ENCODE measurements around the gene HIPK2.
"Not testable (repeated sequence)": the region's sequence is repeated elsewhere in the genome, so short reads cannot be mapped to it uniquely, and the experiment has no call there.

HIPK2 gene

GRCh38 chr7:139673230-139673629 lies 104.6 kb downstream of the HIPK2 start:
- no peak for DNase-seq (ENCODE audit: low read depth)

GRCh38 chr7:139671967-139672366 lies 105.8 kb downstream of the HIPK2 start:
- DNase-seq (ENCODE audit: low read depth), result no peak

- not testable (repeated sequence) for DNase-seq (ENCODE audit: low read depth)
Observed at GRCh38 chr7:139670662-139671061, 107.1 kb downstream of the HIPK2 start.

- DNase-seq (ENCODE audit: low read depth), result no peak
Observed at GRCh38 chr7:139669106-139670061, 108.4 kb downstream of the HIPK2 start.

GRCh38 chr7:139667377-139667776 lies 110.4 kb downstream of the HIPK2 start:
- no peak for DNase-seq (ENCODE audit: low read depth)

GRCh38 chr7:139666501-139666900 lies 111.3 kb downstream of the HIPK2 start:
- DNase-seq (ENCODE audit: low read depth), result no peak

- DNase-seq (ENCODE audit: low read depth), result no peak
Observed at GRCh38 chr7:139664434-139664833, 113.4 kb downstream of the HIPK2 start.

GRCh38 chr7:139663608-139664177 lies 114.1 kb downstream of the HIPK2 start:
- DNase-seq (ENCODE audit: low read depth), result no peak

- DNase-seq (ENCODE audit: low read depth), result no peak
Observed at GRCh38 chr7:139661903-139662302, 115.9 kb downstream of the HIPK2 start.

- DNase-seq (ENCODE audit: low read depth), result no peak
Observed at GRCh38 chr7:139661043-139661440, 116.8 kb downstream of the HIPK2 start.

- no peak for DNase-seq (ENCODE audit: low read depth)
Observed at GRCh38 chr7:139660317-139661042, 117.3 kb downstream of the HIPK2 start.

GRCh38 chr7:139659922-139660316 lies 117.9 kb downstream of the HIPK2 start:
- DNase-seq (ENCODE audit: low read depth), result no peak

- DNase-seq (ENCODE audit: low read depth), result no peak
Observed at GRCh38 chr7:139658908-139659675, 118.7 kb downstream of the HIPK2 start.

GRCh38 chr7:139658296-139658695 lies 119.5 kb downstream of the HIPK2 start:
- no peak for DNase-seq (ENCODE audit: low read depth)

- no peak for DNase-seq (ENCODE audit: low read depth)
Observed at GRCh38 chr7:139657725-139658124, 120.1 kb downstream of the HIPK2 start.

GRCh38 chr7:139656387-139656786 lies 121.4 kb downstream of the HIPK2 start:
- no peak for DNase-seq (ENCODE audit: low read depth)

- no peak for DNase-seq (ENCODE audit: low read depth)
Observed at GRCh38 chr7:139655305-139655704, 122.5 kb downstream of the HIPK2 start.

- DNase-seq (ENCODE audit: low read depth), result no peak
Observed at GRCh38 chr7:139654276-139655181, 123.3 kb downstream of the HIPK2 start.

- DNase-seq (ENCODE audit: low read depth), result no peak
Observed at GRCh38 chr7:139651914-139652313, 125.9 kb downstream of the HIPK2 start.

GRCh38 chr7:139651308-139651707 lies 126.5 kb downstream of the HIPK2 start:
- no peak for DNase-seq (ENCODE audit: low read depth)
